Astrocyte (in vitro differentiated cells and primary cell): ENCODE data around the gene PFDN5. TPM values are rescaled to one million over a fixed set of nuclear protein-coding genes. Genes with fewer than 3 reads are reported as not detected.
A peak's percentile ranks its signal among the peaks of the same experiment; 100 is the strongest.

Source experiments
- DNase-seq: peaks from one replicate; pipeline ENCODE4 v3.0.0-alpha.2; 2010; ENCODE audit warnings: low read depth
- FAIRE-seq: peaks from 2 replicates; lab custom pipeline; 2011; peaks lifted over from hg19 to GRCh38; lab: Jason Lieb, UNC
- H2AFZ ChIP-seq: 2 replicates; pipeline ENCODE4 v1.6.0; 2012; ENCODE audit warnings: low read depth, low read length, inconsistent platforms
- H3K27ac ChIP-seq: 2 replicates; pipeline ENCODE4 v1.5.1; 2011; ENCODE audit warnings: low read depth, low read length, inconsistent platforms
- H3K27me3 ChIP-seq: 2 replicates; pipeline ENCODE4 v1.6.0; 2011; ENCODE audit warnings: low read length, inconsistent platforms; ENCODE audit not compliant: insufficient read depth
- H3K36me3 ChIP-seq: 2 replicates; pipeline ENCODE4 v1.5.1; 2011; ENCODE audit warnings: low read length, inconsistent platforms; ENCODE audit not compliant: insufficient read depth
- H3K4me1 ChIP-seq: 2 replicates; pipeline ENCODE4 v1.5.1; 2011; ENCODE audit warnings: low read length, inconsistent platforms; ENCODE audit not compliant: insufficient read depth
- H3K4me2 ChIP-seq: 2 replicates; pipeline ENCODE4 v1.6.0; 2012; ENCODE audit warnings: low read length, inconsistent platforms
- H3K4me3 ChIP-seq: 2 replicates; pipeline ENCODE4 v1.5.1; 2011; ENCODE audit warnings: low read depth, mild to moderate bottlenecking, low read length, inconsistent platforms; ENCODE audit not compliant: insufficient read depth
- H3K79me2 ChIP-seq: 2 replicates; pipeline ENCODE4 v1.6.0; 2012; ENCODE audit warnings: mild to moderate bottlenecking, low read length, inconsistent platforms; ENCODE audit not compliant: insufficient read depth
- H3K9ac ChIP-seq: 2 replicates; pipeline ENCODE4 v1.6.0; 2012; ENCODE audit warnings: mild to moderate bottlenecking, low read length, inconsistent platforms
- H3K9me3 ChIP-seq: 2 replicates; pipeline ENCODE4 v1.5.1; 2012; ENCODE audit warnings: low read depth, mild to moderate bottlenecking, low read length, inconsistent platforms; ENCODE audit not compliant: insufficient read depth
- H4K20me1 ChIP-seq: 2 replicates; pipeline ENCODE4 v1.6.0; 2012; ENCODE audit warnings: low read length, inconsistent platforms; ENCODE audit not compliant: insufficient read depth
- H3K27ac Mint-ChIP-seq: one replicate; pipeline ENCODE4 v1.8.0; 2021; ENCODE audit warnings: mild to moderate bottlenecking, mixed read lengths; ENCODE audit not compliant: unreplicated experiment
- H3K27me3 Mint-ChIP-seq: one replicate; pipeline ENCODE4 v1.8.0; 2021; ENCODE audit warnings: low read depth, mixed read lengths; ENCODE audit not compliant: unreplicated experiment
- H3K36me3 Mint-ChIP-seq: one replicate; pipeline ENCODE4 v1.8.0; 2021; ENCODE audit warnings: low read depth, mixed read lengths; ENCODE audit not compliant: unreplicated experiment
- H3K4me1 Mint-ChIP-seq: one replicate; pipeline ENCODE4 v1.8.0; 2021; ENCODE audit warnings: low read depth, mixed read lengths; ENCODE audit not compliant: unreplicated experiment
- H3K4me3 Mint-ChIP-seq: one replicate; pipeline ENCODE4 v1.8.0; 2021; ENCODE audit warnings: mild to moderate bottlenecking, moderate library complexity, mixed read lengths; ENCODE audit not compliant: unreplicated experiment
- H3K9me3 Mint-ChIP-seq: one replicate; pipeline ENCODE4 v1.8.0; 2021; ENCODE audit warnings: mild to moderate bottlenecking, mixed read lengths; ENCODE audit not compliant: unreplicated experiment
- EZH2 ChIP-seq: IDR thresholded peaks from 2 replicates; pipeline ENCODE4 v1.6.1; 2012; ENCODE audit warnings: mild to moderate bottlenecking, low read length, inconsistent platforms; ENCODE audit not compliant: insufficient read depth
- total RNA-seq: library from RNA; stranded (reverse); gene quantifications from 2 replicates; pipeline ENCODE4 v1.2.1, GENCODE V29; 2021
- TF ChIP-seq, protein P1 (sequence below): IDR thresholded peaks from 2 replicates; pipeline ENCODE4 v1.5.1; 2011; ENCODE audit warnings: low read depth, mild to moderate bottlenecking, inconsistent platforms, low read length, moderate library complexity; ENCODE audit not compliant: insufficient read depth

Gene PFDN5
- total RNA-seq, 1 donor from 2014 or later, result 281 TPM

DNA sequence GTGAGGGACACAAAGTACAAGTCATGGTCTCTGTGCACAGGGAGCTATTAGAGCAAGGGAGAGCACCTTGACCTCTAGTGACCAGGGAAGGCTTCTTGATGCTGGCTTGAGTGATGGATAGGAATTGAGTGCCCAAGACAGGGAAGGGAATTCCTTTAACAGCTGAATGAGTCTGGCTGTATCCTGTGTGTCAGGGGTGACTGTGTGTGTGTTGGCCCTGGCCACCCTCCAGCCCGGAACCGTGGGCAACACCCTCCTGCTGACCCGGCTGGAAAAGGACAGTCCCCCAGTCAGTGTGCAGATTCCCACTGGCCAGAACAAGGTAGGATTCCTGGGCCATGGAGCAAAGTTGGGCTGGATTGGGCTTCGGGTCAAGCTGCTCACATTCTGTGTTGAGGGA is 5.5 kb upstream of the PFDN5 start:
- H3K36me3 ChIP-seq, result peaks cover 5% of the 10 kb centered on the region
- H3K9ac ChIP-seq, result peak overlapping the region; percentile 33
- DNase-seq (peak; percentile 12), FAIRE-seq (no peak)
- H3K27me3 ChIP-seq, result no peaks in the 10 kb centered on the region
- no peak overlapping the region for H3K4me3 Mint-ChIP-seq
- TF ChIP-seq EZH2, result no peak
- TF ChIP-seq, protein P1, sequence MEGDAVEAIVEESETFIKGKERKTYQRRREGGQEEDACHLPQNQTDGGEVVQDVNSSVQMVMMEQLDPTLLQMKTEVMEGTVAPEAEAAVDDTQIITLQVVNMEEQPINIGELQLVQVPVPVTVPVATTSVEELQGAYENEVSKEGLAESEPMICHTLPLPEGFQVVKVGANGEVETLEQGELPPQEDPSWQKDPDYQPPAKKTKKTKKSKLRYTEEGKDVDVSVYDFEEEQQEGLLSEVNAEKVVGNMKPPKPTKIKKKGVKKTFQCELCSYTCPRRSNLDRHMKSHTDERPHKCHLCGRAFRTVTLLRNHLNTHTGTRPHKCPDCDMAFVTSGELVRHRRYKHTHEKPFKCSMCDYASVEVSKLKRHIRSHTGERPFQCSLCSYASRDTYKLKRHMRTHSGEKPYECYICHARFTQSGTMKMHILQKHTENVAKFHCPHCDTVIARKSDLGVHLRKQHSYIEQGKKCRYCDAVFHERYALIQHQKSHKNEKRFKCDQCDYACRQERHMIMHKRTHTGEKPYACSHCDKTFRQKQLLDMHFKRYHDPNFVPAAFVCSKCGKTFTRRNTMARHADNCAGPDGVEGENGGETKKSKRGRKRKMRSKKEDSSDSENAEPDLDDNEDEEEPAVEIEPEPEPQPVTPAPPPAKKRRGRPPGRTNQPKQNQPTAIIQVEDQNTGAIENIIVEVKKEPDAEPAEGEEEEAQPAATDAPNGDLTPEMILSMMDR, result no peak
- H3K27ac ChIP-seq, result peak overlapping the region; percentile 69
- no peaks in the 10 kb centered on the region for H3K9me3 ChIP-seq
- H3K79me2 ChIP-seq, result no peaks in the 10 kb centered on the region
- peaks cover 3% of the 10 kb centered on the region for H3K27me3 Mint-ChIP-seq
- no peak overlapping the region for H3K27ac Mint-ChIP-seq
- no peaks in the 10 kb centered on the region for H3K9me3 Mint-ChIP-seq
- peak overlapping the region; percentile 64 for H3K4me2 ChIP-seq
- H3K4me1 Mint-ChIP-seq, result peaks cover 1% of the 10 kb centered on the region
- H3K4me3 ChIP-seq, result no peak overlapping the region
- H2AFZ ChIP-seq, result no peak overlapping the region
- H3K36me3 Mint-ChIP-seq, result peaks cover 4% of the 10 kb centered on the region
- peaks cover 26% of the 10 kb centered on the region for H3K4me1 ChIP-seq
- H4K20me1 ChIP-seq, result no peaks in the 10 kb centered on the region

DNA sequence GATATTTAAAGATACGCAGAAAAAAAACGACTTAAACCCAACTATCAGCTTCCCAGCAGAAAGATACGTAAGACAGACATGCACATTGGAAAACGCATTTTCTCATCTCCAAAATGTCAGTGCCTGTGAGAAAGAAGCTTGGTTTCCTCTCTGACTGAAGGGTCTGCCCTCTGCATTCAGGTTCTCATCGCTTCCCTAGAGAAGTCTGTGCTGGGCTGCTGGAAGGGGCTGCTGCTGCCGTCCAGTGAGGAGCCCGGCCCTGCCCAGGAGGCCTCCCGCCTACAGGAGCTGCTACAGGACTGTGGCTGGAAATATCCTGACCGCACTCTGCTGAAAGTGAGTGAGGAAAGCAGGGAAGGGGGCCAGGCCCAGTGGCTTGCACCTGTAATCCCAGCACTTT is 4.7 kb upstream of the PFDN5 start:
- peaks cover 5% of the 10 kb centered on the region for H3K36me3 ChIP-seq
- H3K4me2 ChIP-seq, result peak overlapping the region; percentile 64
- Mint-ChIP-seq H3K4me3 (no peak overlapping the region), H3K36me3 (peaks cover 4% of the 10 kb centered on the region), H3K4me1 (peaks cover 5% of the 10 kb centered on the region), H3K9me3 (no peaks in the 10 kb centered on the region), H3K27ac (no peak overlapping the region), H3K27me3 (peaks cover 3% of the 10 kb centered on the region)
- peaks cover 4% of the 10 kb centered on the region for H3K79me2 ChIP-seq
- DNase-seq (peak; percentile 43), FAIRE-seq (no peak)
- H3K4me3 ChIP-seq, result no peak overlapping the region
- H3K27me3 ChIP-seq, result no peaks in the 10 kb centered on the region
- H3K27ac ChIP-seq, result peak overlapping the region; percentile 69
- peak overlapping the region; percentile 32 for H3K9ac ChIP-seq
- no peaks in the 10 kb centered on the region for H3K9me3 ChIP-seq
- peaks cover 29% of the 10 kb centered on the region for H3K4me1 ChIP-seq
- peak overlapping the region; percentile 54 for H2AFZ ChIP-seq
- no peak for TF ChIP-seq EZH2
- TF ChIP-seq, protein P1, result no peak
- no peaks in the 10 kb centered on the region for H4K20me1 ChIP-seq

DNA sequence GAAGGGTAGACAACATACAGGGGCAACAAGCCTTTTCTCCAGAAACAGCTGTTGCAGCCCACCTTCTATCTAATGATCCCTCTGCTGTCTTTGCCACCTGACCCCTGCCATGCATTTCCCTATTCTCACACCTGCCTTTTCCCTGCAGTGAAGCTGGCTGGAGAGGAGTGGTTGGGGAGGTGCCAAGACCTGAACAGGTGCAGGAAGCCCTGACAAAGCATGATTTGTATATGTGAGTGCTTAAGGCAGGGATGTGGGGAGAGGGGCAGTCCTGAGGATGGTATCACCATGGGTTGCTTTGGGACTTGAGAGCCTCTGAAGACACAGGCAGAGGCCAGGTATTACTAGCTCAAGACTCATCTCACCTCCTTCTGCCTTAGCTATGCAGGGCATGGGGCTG is 2.9 kb upstream of the PFDN5 start:
- H3K9me3 ChIP-seq, result no peaks in the 10 kb centered on the region
- peaks cover 3% of the 10 kb centered on the region for H3K27me3 Mint-ChIP-seq

More for the DNA sequence above, 2.9 kb upstream of the PFDN5 start:
- Histone ChIP-seq H3K27ac (no peak overlapping the region), H3K4me3 (no peak overlapping the region), H3K4me2 (no peak overlapping the region), H3K36me3 (peaks cover 6% of the 10 kb centered on the region), H3K9ac (no peak overlapping the region), H2AFZ (no peak overlapping the region), H3K4me1 (peaks cover 38% of the 10 kb centered on the region), H4K20me1 (no peaks in the 10 kb centered on the region), H3K79me2 (peaks cover 22% of the 10 kb centered on the region), H3K27me3 (no peaks in the 10 kb centered on the region)
- Mint-ChIP-seq H3K4me1 (peaks cover 14% of the 10 kb centered on the region), H3K36me3 (peaks cover 6% of the 10 kb centered on the region), H3K4me3 (no peak overlapping the region), H3K9me3 (no peaks in the 10 kb centered on the region), H3K27ac (no peak overlapping the region)
- no peak for FAIRE-seq
- DNase-seq, result no peak
- TF ChIP-seq, protein P1, result no peak
- no peak for TF ChIP-seq EZH2
